Activated naive CD8-positive, alpha-beta T cell treated with anti-CD3 and anti-CD28 coated beads for 36 hours (primary cell): ENCODE data around the gene CLINT1. TPM values are rescaled to one million over a fixed set of nuclear protein-coding genes. Genes with fewer than 3 reads are reported as not detected.

Experiments used
- DNase-seq: peaks from one replicate; pipeline ENCODE4 v3.0.0; 2021
- H3K27ac Mint-ChIP-seq: one replicate; pipeline ENCODE4 v1.8.0; 2022; ENCODE audit warnings: mild to moderate bottlenecking, moderate library complexity, mixed read lengths
- H3K27me3 Mint-ChIP-seq: one replicate; pipeline ENCODE4 v1.8.0; 2022; ENCODE audit warnings: mild to moderate bottlenecking, mixed read lengths
- H3K36me3 Mint-ChIP-seq: one replicate; pipeline ENCODE4 v1.8.0; 2021; ENCODE audit warnings: mild to moderate bottlenecking, mixed read lengths
- H3K4me1 Mint-ChIP-seq: one replicate; pipeline ENCODE4 v1.8.0; 2021; ENCODE audit warnings: mixed read lengths
- H3K4me3 Mint-ChIP-seq: one replicate; pipeline ENCODE4 v1.8.0; 2022; ENCODE audit warnings: mild to moderate bottlenecking, moderate library complexity, mixed read lengths
- H3K9me3 Mint-ChIP-seq: one replicate; pipeline ENCODE4 v1.8.0; 2022; ENCODE audit warnings: mixed read lengths
- total RNA-seq, 2 experiments: library from RNA; stranded (reverse); gene quantifications; one replicate each; pipeline ENCODE4 v1.2.3, GENCODE V29; 2021

CLINT1 gene
- total RNA-seq, 2 experiments from 2014 or later: 80.7 to 83.9 TPM

DNA sequence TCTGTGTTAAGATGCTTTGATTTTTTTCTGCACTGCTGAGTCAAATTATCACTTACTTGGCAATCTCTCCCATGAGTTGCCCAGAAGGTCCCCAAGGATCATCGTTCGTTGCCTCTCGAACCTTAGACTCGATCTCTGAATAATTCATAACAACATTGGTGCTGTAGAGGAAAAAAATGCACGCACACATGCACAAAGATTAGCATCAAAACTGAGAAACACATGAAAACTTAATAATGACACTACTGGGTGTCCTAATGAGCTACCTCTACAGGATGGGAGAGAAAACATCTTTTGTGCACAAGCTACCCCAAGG, 41.6 kb downstream of the CLINT1 start:
- Mint-ChIP-seq H3K27ac (no peak overlapping the region), H3K9me3 (peaks cover 8% of the 10 kb centered on the region), H3K27me3 (no peaks in the 10 kb centered on the region), H3K4me1 (peaks cover 30% of the 10 kb centered on the region), H3K4me3 (no peak overlapping the region), H3K36me3 (peaks cover 15% of the 10 kb centered on the region)
- DNase-seq: no peak

DNA sequence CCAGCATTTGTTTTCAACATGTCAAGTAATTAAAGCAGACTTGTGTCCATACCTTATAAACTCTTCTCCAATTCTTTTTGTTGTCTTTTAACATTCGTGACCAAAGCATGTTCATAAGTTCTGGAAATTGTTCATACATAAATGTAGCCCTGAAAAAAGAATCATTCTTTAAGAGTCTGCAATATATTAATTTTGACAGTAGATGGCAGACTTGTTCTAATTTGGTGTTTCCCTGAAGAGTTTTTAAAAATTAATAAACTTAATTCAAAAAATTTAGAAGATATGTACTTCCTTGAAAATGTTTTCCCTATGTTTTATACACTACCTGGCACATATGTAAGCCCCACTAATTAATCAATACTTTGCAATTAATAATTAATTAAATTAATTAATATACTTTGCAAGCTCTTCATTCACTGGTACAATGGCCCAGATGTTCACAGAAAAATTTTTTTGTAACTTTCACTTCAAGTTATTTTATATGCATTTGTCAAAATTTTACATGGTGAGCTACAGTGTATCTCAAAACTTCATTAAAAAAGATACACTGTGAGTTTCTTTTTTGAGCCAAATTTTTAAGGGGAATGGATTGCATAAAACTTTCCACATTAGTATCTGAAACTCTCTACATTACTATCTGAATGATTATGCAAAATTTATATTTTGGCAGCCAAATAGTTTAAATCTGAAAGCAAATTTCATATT, 42.1 kb downstream of the CLINT1 start:
- H3K4me3 Mint-ChIP-seq: no peak overlapping the region
- peaks cover 3% of the 10 kb centered on the region for H3K9me3 Mint-ChIP-seq
- DNase-seq: no peak
- no peak overlapping the region for H3K27ac Mint-ChIP-seq
- peaks cover 25% of the 10 kb centered on the region for H3K4me1 Mint-ChIP-seq
- no peaks in the 10 kb centered on the region for H3K27me3 Mint-ChIP-seq
- peaks cover 10% of the 10 kb centered on the region for H3K36me3 Mint-ChIP-seq

DNA sequence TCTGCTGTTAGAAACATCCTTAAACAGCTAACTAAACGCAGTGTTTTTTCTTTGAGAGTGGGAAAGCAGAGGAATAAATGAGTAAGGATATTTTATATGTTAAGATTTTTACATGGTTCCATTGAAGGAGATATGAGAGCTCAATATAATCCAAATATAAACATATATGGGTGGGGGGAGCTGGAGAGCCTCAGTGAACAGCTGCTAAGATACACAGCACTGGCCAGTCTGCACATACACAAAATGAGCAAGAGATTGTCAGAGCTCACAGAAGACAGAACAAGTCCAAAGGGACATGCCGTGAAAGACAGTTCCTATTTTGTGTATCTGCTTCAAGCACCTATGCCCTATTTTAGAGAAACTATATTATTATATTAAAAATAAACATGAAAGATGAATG, 46.9 kb downstream of the CLINT1 start:
- no peaks in the 10 kb centered on the region for H3K9me3 Mint-ChIP-seq
- H3K4me1 Mint-ChIP-seq: peaks cover 7% of the 10 kb centered on the region
- H3K36me3 Mint-ChIP-seq: peaks cover 7% of the 10 kb centered on the region
- no peak overlapping the region for H3K27ac Mint-ChIP-seq
- H3K4me3 Mint-ChIP-seq: no peak overlapping the region
- no peak for DNase-seq
- H3K27me3 Mint-ChIP-seq: no peaks in the 10 kb centered on the region

DNA sequence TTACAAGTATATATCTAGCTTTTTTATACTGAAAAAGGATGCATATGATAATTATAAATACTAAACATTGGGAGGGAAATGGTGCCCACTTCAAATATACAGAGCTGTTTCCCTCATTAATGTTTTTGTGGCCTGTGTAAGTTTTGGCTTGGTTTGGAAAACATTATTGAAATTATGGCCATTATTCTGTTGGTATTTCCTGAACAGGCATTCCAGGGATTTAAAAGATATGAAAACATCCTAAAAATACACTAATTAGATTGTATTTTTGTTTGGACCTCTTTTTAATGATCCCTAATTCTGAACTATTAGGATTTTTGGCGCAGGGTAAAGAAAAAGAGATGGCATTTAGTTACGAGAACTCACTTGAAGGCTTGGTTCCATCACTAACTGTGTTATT, 50.9 kb downstream of the CLINT1 start:
- no peak overlapping the region for H3K4me3 Mint-ChIP-seq
- no peak overlapping the region for H3K27ac Mint-ChIP-seq
- no peaks in the 10 kb centered on the region for H3K9me3 Mint-ChIP-seq
- H3K27me3 Mint-ChIP-seq: no peaks in the 10 kb centered on the region
- no peak for DNase-seq
- peaks cover 19% of the 10 kb centered on the region for H3K36me3 Mint-ChIP-seq
- H3K4me1 Mint-ChIP-seq: peaks cover 5% of the 10 kb centered on the region

DNA sequence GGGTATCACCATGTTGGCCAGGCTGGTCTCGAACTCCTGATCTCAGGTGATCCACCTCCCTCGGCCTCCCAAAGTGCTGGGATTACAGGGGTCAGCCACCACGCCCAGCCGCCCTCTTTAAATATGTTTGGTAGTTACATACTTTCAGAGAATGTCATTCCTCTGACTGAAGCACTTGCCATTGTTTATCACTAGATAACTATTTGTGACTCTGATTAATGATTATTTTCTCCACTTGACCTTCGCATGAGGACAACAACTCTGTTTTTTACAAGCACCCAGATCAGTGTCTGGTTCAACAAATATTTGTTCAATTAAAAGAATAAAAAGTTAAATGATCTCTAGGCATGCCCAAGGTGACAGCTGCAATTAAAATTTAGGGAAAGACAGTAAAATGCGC, 56.2 kb downstream of the CLINT1 start:
- no peak for DNase-seq
- Mint-ChIP-seq H3K27me3 (no peaks in the 10 kb centered on the region), H3K27ac (no peak overlapping the region), H3K4me1 (no peaks in the 10 kb centered on the region), H3K4me3 (no peak overlapping the region), H3K36me3 (peaks cover 24% of the 10 kb centered on the region), H3K9me3 (no peaks in the 10 kb centered on the region)

DNA sequence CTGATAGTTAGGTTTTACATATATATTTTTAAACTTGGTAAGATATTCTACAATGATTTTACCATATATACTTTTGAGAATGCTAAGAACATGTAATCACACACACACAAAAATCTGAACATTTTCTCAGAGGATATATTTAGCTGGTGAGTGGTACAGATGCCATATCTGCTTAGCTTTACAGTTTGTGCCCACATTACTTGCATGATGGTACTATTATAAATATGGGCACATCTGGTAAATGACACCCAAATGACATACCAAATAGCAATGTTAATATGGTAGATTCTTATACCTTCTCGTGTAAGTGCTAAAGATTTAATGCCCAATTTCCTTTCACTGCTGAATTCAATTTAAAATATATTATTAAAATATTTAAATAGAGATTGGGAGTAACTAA, 58.8 kb downstream of the CLINT1 start:
- no peak for DNase-seq
- no peaks in the 10 kb centered on the region for H3K27me3 Mint-ChIP-seq
- H3K4me3 Mint-ChIP-seq: no peak overlapping the region
- H3K4me1 Mint-ChIP-seq: no peaks in the 10 kb centered on the region
- peaks cover 18% of the 10 kb centered on the region for H3K36me3 Mint-ChIP-seq
- H3K9me3 Mint-ChIP-seq: no peaks in the 10 kb centered on the region
- H3K27ac Mint-ChIP-seq: no peak overlapping the region

DNA sequence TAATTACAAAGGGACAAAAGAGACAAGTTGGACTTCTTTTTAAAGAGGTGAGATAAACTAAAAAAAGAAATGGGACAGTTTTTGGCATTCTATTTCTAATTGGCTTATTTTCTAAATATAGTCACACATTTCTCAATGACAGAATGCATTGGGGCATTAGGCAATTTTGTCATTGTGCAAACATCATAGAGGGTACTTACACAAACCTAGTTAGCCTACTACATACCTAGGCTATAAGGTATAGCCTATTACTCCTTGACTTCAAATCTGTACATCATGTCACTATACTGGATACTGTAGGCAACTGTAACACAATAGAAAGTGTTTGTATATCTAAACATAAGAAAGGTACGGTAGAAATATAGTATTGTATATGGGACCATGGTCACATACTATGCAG, 59.4 kb downstream of the CLINT1 start:
- Mint-ChIP-seq H3K4me1 (no peaks in the 10 kb centered on the region), H3K36me3 (peaks cover 16% of the 10 kb centered on the region), H3K27ac (no peak overlapping the region), H3K9me3 (no peaks in the 10 kb centered on the region), H3K27me3 (no peaks in the 10 kb centered on the region), H3K4me3 (no peak overlapping the region)
- DNase-seq: no peak

DNA sequence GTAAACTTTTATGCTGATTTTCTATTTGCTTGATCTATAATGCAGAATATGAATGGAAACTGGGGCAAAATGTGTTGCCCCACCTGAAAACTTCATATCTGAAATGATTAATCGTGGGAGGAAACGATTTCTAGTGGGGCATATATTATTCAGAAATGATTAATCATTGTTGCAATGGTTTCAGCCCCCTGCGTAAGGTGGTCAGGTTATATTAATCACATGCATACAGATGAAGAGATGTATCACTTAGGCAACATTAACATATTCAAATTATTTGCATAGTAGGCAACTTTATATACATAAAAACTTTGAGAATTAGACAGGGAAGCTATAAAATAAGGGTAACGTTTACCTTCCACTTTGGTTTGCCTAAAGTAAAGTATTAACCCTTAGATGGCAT, 65.6 kb downstream of the CLINT1 start:
- no peaks in the 10 kb centered on the region for H3K9me3 Mint-ChIP-seq
- no peak for DNase-seq
- peak overlapping the region; percentile 75 for H3K27ac Mint-ChIP-seq
- peaks cover 21% of the 10 kb centered on the region for H3K36me3 Mint-ChIP-seq
- peaks cover 11% of the 10 kb centered on the region for H3K4me1 Mint-ChIP-seq
- no peaks in the 10 kb centered on the region for H3K27me3 Mint-ChIP-seq
- no peak overlapping the region for H3K4me3 Mint-ChIP-seq

DNA sequence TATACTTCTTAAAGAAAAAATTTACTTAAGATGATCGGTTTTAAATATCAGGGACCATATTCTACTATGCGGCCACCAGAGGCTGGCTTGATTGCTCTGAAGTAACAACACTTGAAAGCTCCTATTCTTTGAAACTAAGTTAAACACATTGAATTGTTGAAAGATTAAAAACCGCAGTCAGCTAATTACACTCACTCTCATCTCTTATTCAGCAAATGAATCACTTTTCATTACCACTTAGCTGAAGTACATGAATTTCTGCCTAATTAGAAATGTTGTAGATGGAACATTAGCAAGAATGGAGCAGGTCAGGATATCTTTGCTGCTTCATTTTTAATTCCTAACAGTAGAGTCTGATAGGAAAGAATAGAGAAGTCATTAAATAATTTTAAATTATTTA, 73.1 kb downstream of the CLINT1 start:
- Mint-ChIP-seq H3K4me3 (no peak overlapping the region), H3K27me3 (no peaks in the 10 kb centered on the region), H3K4me1 (no peaks in the 10 kb centered on the region), H3K36me3 (peaks cover 8% of the 10 kb centered on the region), H3K27ac (no peak overlapping the region), H3K9me3 (no peaks in the 10 kb centered on the region)
- DNase-seq: no peak

DNA sequence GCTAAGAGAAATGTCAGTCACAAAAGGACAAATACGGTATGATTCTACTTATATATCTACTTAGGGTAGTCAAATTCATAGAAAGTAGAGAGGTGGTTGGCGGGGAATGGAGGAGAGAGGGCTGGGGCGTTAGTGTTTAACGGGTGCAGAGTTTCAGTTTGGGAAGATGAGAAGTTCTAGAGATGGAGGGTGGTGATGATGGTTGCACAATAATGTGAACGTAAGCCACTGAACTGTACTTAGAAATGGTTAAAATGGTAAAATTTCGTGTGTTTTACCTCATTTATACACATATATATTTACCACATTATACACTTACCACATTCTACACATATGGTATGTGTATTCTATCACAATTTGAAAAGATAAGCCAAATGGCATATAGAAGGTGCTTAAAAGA, 79.7 kb downstream of the CLINT1 start:
- DNase-seq: no peak
- Mint-ChIP-seq H3K4me1 (no peaks in the 10 kb centered on the region), H3K4me3 (no peak overlapping the region), H3K36me3 (no peaks in the 10 kb centered on the region), H3K9me3 (no peaks in the 10 kb centered on the region), H3K27me3 (no peaks in the 10 kb centered on the region), H3K27ac (no peak overlapping the region)

DNA sequence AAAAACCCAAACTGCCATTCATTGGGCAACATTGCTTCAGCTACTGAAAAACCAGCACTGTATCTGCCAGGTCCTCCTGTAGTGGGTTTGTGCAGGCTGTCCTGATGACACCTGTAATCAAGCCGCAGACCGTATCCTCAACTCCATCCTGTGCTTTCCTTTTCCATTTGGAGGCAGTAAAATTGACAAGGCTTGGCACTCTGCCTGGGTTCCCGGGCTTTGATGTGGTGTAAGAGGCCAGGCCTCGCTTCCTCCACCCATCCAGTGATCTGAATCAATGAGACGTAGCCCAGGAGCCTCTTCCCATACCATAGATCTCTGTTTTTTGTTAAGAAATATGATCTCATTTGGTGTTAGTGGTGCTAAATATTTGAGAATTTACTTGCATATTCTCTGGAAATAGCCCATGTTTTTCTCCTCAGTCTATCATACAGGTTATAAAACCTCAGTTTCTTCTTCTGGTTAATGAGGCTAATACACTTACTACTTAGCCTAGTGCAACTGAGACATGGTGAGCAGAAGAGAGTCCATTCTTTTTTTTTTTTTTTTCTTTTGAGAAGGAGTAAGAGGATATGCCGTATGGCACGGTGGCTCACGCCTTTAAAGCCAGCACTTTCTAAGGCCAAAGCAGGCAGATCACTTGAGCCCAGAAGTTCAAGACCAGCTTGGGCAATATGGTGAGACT, 80.7 kb downstream of the CLINT1 start:
- Mint-ChIP-seq H3K36me3 (no peaks in the 10 kb centered on the region), H3K27me3 (no peaks in the 10 kb centered on the region), H3K9me3 (no peaks in the 10 kb centered on the region), H3K27ac (no peak overlapping the region), H3K4me1 (no peaks in the 10 kb centered on the region), H3K4me3 (no peak overlapping the region)
- DNase-seq: no peak

DNA sequence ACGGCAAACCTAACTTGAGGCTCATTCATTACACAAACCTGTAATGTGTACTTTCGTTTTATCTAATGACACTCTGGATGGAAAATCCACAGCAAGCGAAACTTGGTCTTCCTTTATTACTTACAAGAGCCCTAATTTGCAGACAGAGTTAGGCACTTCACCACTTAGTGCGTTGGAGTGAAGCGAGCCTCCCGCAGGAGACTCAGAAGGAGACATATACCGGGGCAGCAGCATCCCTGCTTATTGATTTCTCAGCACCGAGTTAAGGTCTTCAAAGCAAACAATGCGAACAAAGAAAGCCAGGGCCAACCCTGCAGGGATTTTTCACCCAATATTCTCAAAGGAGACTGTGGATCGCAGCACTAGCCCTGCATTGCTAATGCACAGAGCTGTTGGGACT, 86.8 kb downstream of the CLINT1 start:
- H3K9me3 Mint-ChIP-seq: no peaks in the 10 kb centered on the region
- no peak overlapping the region for H3K4me3 Mint-ChIP-seq
- no peaks in the 10 kb centered on the region for H3K27me3 Mint-ChIP-seq
- no peaks in the 10 kb centered on the region for H3K4me1 Mint-ChIP-seq
- no peak for DNase-seq
- no peaks in the 10 kb centered on the region for H3K36me3 Mint-ChIP-seq
- no peak overlapping the region for H3K27ac Mint-ChIP-seq

DNA sequence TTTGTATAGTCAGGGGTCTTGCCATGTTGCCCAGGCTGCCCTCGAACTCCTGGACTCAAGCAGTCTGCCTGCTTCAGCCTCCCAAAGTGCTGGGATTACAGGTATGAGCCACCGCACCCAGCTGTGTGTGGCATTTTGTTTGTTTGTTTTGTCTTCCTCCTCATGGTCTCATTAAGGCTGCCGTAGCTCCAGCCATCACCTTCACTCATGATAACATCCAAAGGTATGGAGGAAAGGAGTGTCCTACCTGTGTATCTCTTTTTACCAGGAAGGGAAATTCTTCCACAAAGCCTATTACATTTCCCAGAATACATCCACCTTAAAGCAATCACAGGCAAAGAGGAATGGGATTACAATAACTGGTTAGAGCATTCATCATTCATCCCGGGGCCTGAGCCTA, 88.3 kb downstream of the CLINT1 start:
- Mint-ChIP-seq H3K27me3 (no peaks in the 10 kb centered on the region), H3K4me1 (no peaks in the 10 kb centered on the region), H3K4me3 (no peak overlapping the region), H3K27ac (no peak overlapping the region), H3K9me3 (no peaks in the 10 kb centered on the region), H3K36me3 (no peaks in the 10 kb centered on the region)
- DNase-seq: no peak

DNA sequence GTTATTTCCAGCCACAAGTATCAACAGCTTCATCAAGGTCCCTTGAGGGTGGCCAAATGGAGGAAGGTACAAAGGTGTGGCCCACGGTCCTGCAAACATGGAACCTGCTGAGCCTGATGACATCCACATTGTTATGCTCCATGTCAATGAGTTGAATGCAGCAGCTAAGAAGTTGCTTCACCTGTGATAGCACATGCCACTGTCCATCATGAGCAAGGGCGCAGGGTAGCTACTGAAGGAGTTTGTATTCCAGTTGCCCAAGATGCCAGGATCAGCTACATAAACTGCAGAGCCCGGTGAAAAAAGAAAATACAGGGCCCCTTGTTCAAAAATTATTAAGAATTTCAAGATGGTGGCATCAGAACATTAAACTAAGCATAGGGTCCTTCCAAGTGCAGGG, 91.3 kb downstream of the CLINT1 start:
- H3K27me3 Mint-ChIP-seq: no peaks in the 10 kb centered on the region
- H3K4me3 Mint-ChIP-seq: no peak overlapping the region
- no peaks in the 10 kb centered on the region for H3K36me3 Mint-ChIP-seq
- no peak for DNase-seq
- H3K27ac Mint-ChIP-seq: no peak overlapping the region
- no peaks in the 10 kb centered on the region for H3K4me1 Mint-ChIP-seq
- H3K9me3 Mint-ChIP-seq: no peaks in the 10 kb centered on the region

DNA sequence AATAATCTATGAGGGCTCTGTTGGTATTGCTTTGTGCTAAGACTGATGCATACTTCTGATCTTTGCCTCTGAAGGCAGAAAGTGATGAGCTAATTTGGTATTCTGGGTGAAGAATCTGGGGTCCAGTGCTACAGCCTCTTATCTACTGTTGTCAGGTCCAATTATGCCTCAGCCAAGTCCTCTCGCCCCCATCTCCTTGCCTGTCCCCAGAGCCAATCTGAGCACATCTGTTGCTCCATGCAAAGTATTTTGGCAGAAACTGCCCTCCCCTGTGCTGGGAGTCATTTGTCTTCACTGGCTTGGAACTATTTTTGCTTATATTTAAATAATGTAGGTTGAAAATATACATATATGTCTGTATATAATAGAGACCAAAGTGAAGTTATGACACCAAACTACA, 92.0 kb downstream of the CLINT1 start:
- Mint-ChIP-seq H3K27ac (no peak overlapping the region), H3K4me3 (no peak overlapping the region), H3K4me1 (no peaks in the 10 kb centered on the region), H3K27me3 (no peaks in the 10 kb centered on the region), H3K36me3 (no peaks in the 10 kb centered on the region), H3K9me3 (no peaks in the 10 kb centered on the region)
- DNase-seq: no peak

DNA sequence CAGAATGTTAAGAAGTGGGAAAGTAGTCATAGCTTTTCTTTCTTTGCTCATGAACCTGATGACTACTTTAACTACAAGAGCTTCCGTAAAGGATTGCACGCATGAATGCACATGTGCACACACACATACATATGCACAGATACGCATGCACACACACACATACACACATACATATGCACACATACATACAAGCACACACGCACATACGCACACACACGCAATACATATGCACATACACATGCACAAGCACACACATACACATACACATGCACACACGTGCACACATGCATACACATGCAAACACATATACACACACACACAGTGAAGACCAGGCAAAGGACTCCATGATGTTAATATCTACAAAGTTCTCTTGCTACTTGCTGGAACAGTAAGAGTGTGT, 92.5 kb downstream of the CLINT1 start:
- no peak for DNase-seq
- no peaks in the 10 kb centered on the region for H3K4me1 Mint-ChIP-seq
- no peaks in the 10 kb centered on the region for H3K9me3 Mint-ChIP-seq
- H3K27ac Mint-ChIP-seq: no peak overlapping the region
- H3K4me3 Mint-ChIP-seq: no peak overlapping the region
- no peaks in the 10 kb centered on the region for H3K36me3 Mint-ChIP-seq
- no peaks in the 10 kb centered on the region for H3K27me3 Mint-ChIP-seq
